Hepatocyte (in vitro differentiated cells): ENCODE results near the gene NTSR2. TPM values are rescaled to one million over a fixed set of nuclear protein-coding genes. Genes with fewer than 3 reads are reported as not detected.

Source experiments
- DNase-seq: peaks from one replicate; pipeline ENCODE4 v3.0.0-alpha.2; 2016; ENCODE audit warnings: low spot score
- H2AFZ ChIP-seq: fragments of 200-600 bp; sonication (generic); 2 replicates; pipeline ENCODE4 v1.6.0; 2016; ENCODE audit warnings: antibody characterized with exemption, mild to moderate bottlenecking
- H3K27ac ChIP-seq: fragments of 200-600 bp; sonication (generic); 2 replicates; pipeline ENCODE4 v1.5.1; 2016; ENCODE audit warnings: mild to moderate bottlenecking
- H3K27me3 ChIP-seq: fragments of 200-600 bp; sonication (generic); 2 replicates; pipeline ENCODE4 v1.6.1; 2016
- H3K36me3 ChIP-seq: fragments of 200-600 bp; sonication (generic); replicated peaks from 2 replicates; pipeline ENCODE4 v1.5.1; 2016; ENCODE audit warnings: low read depth; ENCODE audit not compliant: insufficient read depth
- H3K4me1 ChIP-seq: fragments of 200-600 bp; sonication (generic); 2 replicates; pipeline ENCODE4 v1.5.1; 2016; ENCODE audit warnings: mild to moderate bottlenecking, moderate library complexity; ENCODE audit not compliant: insufficient read depth
- H3K4me2 ChIP-seq: fragments of 200-600 bp; sonication (generic); 2 replicates; pipeline ENCODE4 v1.6.0; 2016
- H3K4me3 ChIP-seq: fragments of 200-600 bp; sonication (generic); 2 replicates; pipeline ENCODE4 v1.5.1; 2016; ENCODE audit warnings: mild to moderate bottlenecking
- H3K79me2 ChIP-seq: fragments of 200-600 bp; sonication (generic); 2 replicates; pipeline ENCODE4 v1.6.0; 2017; ENCODE audit warnings: mild to moderate bottlenecking
- H3K9me2 ChIP-seq: fragments of 200-600 bp; sonication (generic); replicated peaks from 2 replicates; pipeline ENCODE4 v1.6.0; 2017; ENCODE audit warnings: mild to moderate bottlenecking; ENCODE audit not compliant: insufficient read depth
- H3K9me3 ChIP-seq: fragments of 200-600 bp; sonication (generic); 2 replicates; pipeline ENCODE4 v1.5.1; 2016; ENCODE audit warnings: low read depth, mild to moderate bottlenecking
- H4K20me1 ChIP-seq: fragments of 200-600 bp; sonication (generic); 2 replicates; pipeline ENCODE4 v1.6.0; 2016; ENCODE audit warnings: mild to moderate bottlenecking; ENCODE audit not compliant: insufficient read depth, poor library complexity, severe bottlenecking
- CTCF ChIP-seq: fragments of 200-600 bp; sonication (generic); IDR thresholded peaks from 2 replicates; pipeline ENCODE4 v1.5.1; 2016; ENCODE audit warnings: antibody characterized with exemption, mild to moderate bottlenecking; ENCODE audit not compliant: poor library complexity
- EZH2 ChIP-seq: fragments of 200-600 bp; sonication (generic); IDR thresholded peaks from 2 replicates; pipeline ENCODE4 v1.6.1; 2016; ENCODE audit warnings: antibody characterized with exemption, mild to moderate bottlenecking, borderline replicate concordance
- EZH2phosphoT487 ChIP-seq: fragments of 200-600 bp; sonication (generic); IDR thresholded peaks from one replicate; pipeline ENCODE4 v1.6.1; 2018; ENCODE audit warnings: antibody characterized with exemption, mild to moderate bottlenecking, low read depth, moderate library complexity; ENCODE audit not compliant: unreplicated experiment, severe bottlenecking
- WGBS: methylation state at CpG from one replicate; pipeline ENCODE4 v1.1.6; 2016; ENCODE audit warnings: low lambda C conversion rate; ENCODE audit errors: missing lambda C conversion rate; 5-methylcytosine and 5-hydroxymethylcytosine counted together
- polyA plus RNA-seq: library from polyadenylated mRNA; unstranded; fragments of >200 nt; fragmentation: Nextera tagmentation; extraction: Ambion mirVana; gene quantifications from 2 replicates; pipeline ENCODE4 v1.2.1, GENCODE V29; 2016
- total RNA-seq: library from RNA; depleted of rRNA; stranded (reverse); fragments of >200 nt; gene quantifications from 2 replicates; pipeline ENCODE4 v1.2.3, GENCODE V29; 2014

NTSR2 gene
- total and polyA plus RNA-seq, 2 experiments from 2014 or later: 0.28 TPM; not detected in 1

GRCh38 chr2:11617527-11617926 lies 52.5 kb downstream of the NTSR2 start:
- WGBS: 95% methylated on average over 14 of the region's 14 CpGs

DNA sequence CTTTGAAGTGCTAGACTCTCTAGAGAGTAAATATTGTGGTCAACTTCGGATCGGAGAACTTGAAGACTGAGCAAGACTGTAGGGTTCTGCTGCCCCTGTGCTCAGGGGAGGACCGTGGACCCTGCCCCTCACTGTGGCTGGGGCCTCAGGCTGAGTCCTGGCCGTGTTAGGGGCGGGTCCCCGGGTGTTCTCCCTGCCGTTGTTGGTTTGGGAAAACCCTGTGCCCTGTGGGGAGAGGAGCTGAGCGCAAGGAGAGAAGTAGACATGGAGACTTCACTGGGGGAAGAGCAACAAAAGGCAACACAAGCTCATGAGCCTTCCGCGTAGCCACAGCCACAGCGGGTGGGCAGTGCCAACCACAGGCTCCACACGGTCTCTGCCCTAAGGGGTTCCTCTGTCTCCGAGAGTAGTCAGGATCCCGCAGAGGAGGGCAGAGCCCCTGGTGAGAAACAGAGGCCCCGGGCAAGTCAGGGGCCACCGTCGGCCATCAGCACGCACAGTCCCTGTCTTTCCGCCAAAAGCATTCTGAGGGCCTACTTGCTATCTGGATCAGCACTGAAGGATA lies 53.1 kb downstream of the NTSR2 start:
- DNase-seq: no peak
- Histone ChIP-seq H3K79me2 (no peaks in the 10 kb centered on the region), H3K36me3 (no peaks in the 10 kb centered on the region), H3K9me2 (no peaks in the 10 kb centered on the region), H3K27me3 (no peaks in the 10 kb centered on the region), H3K9me3 (no peaks in the 10 kb centered on the region), H3K4me3 (no peak overlapping the region), H3K4me1 (no peaks in the 10 kb centered on the region), H3K27ac (no peak overlapping the region), H3K4me2 (no peak overlapping the region), H4K20me1 (no peaks in the 10 kb centered on the region), H2AFZ (no peak overlapping the region)
- whole genome bisulfite sequencing: 89% methylated on average over 19 of the region's 19 CpGs
- TF ChIP-seq EZH2phosphoT487 (no peak), EZH2 (no peak), CTCF (no peak)

More at GRCh38 chr2:11617527-11617926, 52.5 kb downstream of the NTSR2 start:
- no peak overlapping the region for H3K4me2 ChIP-seq
- no peaks in the 10 kb centered on the region for H3K27me3 ChIP-seq
- no peaks in the 10 kb centered on the region for H3K79me2 ChIP-seq
- no peaks in the 10 kb centered on the region for H3K4me1 ChIP-seq
- no peak overlapping the region for H3K4me3 ChIP-seq
- no peak overlapping the region for H3K27ac ChIP-seq
- no peak overlapping the region for H2AFZ ChIP-seq
- no peaks in the 10 kb centered on the region for H3K9me2 ChIP-seq
- H3K9me3 ChIP-seq: no peaks in the 10 kb centered on the region
- no peaks in the 10 kb centered on the region for H3K36me3 ChIP-seq
- no peak for DNase-seq
- TF ChIP-seq CTCF: no peak
- no peak for TF ChIP-seq EZH2phosphoT487
- TF ChIP-seq EZH2: no peak
- H4K20me1 ChIP-seq: no peaks in the 10 kb centered on the region

DNA sequence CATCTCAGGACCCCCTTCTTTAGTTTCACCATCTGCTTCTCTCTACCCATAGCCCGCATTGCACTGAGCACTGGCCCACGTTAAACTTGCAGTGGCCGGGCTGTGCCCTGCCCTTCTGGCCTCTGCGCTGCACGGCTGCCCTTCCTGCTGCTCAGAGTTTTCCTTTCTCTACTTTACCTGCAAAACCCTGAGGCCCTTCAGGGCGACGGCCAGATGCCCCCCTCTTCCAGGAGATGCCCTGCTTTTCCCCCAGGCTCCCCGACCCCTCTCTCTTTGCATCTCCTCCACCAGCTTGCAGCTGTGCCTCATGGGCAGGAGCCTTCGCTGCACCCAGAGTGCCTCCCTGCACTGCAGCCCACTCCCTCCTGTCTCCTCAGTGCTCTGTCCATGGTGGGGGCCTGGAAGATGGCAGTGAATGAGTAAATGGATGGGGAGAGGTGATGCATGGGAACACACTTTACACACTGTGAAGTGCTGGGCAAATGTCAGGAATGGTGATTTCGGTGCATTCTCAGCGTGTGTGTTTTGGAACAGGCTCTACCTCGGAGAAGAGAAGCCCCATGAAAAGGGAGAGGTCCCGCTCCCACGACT lies 53.8 kb downstream of the NTSR2 start:
- no peak for DNase-seq
- no peak overlapping the region for H3K27ac ChIP-seq
- H3K79me2 ChIP-seq: no peaks in the 10 kb centered on the region
- H3K27me3 ChIP-seq: no peaks in the 10 kb centered on the region
- no peaks in the 10 kb centered on the region for H3K9me2 ChIP-seq
- no peak overlapping the region for H3K4me2 ChIP-seq
- WGBS: 93% methylated on average over 14 of the region's 14 CpGs
- no peaks in the 10 kb centered on the region for H4K20me1 ChIP-seq
- H3K36me3 ChIP-seq: no peaks in the 10 kb centered on the region
- H2AFZ ChIP-seq: no peak overlapping the region
- no peaks in the 10 kb centered on the region for H3K9me3 ChIP-seq
- no peak overlapping the region for H3K4me3 ChIP-seq
- TF ChIP-seq EZH2: no peak
- no peak for TF ChIP-seq CTCF
- no peak for TF ChIP-seq EZH2phosphoT487
- H3K4me1 ChIP-seq: no peaks in the 10 kb centered on the region
